SH-SY5Y (cell line): ENCODE data around the gene WDR87.

Experiments used
- GATA2 ChIP-seq: IDR thresholded peaks from 2 replicates; pipeline ENCODE4 v1.6.1; 2011; ENCODE audit warnings: mild to moderate bottlenecking, low read depth, low read length
- GATA3 ChIP-seq: IDR thresholded peaks from 2 replicates; pipeline ENCODE4 v1.6.1; 2011; ENCODE audit warnings: low read depth, mild to moderate bottlenecking, low read length, moderate library complexity

- TF ChIP-seq GATA2: no peak
- TF ChIP-seq GATA3: no peak
Measured at GRCh38 chr19:37942516-37942902, 36.1 kb upstream of the WDR87 start.
